Transverse colon (tissue), 4 donors: Measurements from ENCODE around the gene CCDC33.
"Not testable (repeated sequence)": the region's sequence is repeated elsewhere in the genome, so short reads cannot be mapped to it uniquely, and the experiment has no call there.

ENCODE experiments used
- EP300 ChIP-seq: sonication (generic); formaldehyde crosslinking; IDR thresholded peaks from one replicate; pipeline ENCODE4 v1.6.1; 2017; ENCODE audit warnings: antibody characterized with exemption, low read depth
- POLR2A ChIP-seq: fragments of 450-650 bp; IDR thresholded peaks from one replicate; pipeline ENCODE4 v1.6.1; 2016; ENCODE audit warnings: antibody characterized with exemption, mild to moderate bottlenecking, moderate library complexity
- POLR2AphosphoS5 ChIP-seq, 3 donors: sonication (generic); formaldehyde crosslinking; IDR thresholded peaks; one replicate each; pipeline ENCODE4 v1.6.1; 2016; ENCODE audit warnings: antibody characterized with exemption in 3 of 3
- TF ChIP-seq, protein P1 (sequence below), 5 experiments: fragments of 200-600 bp in 3 of 5; fragments of 450-650 bp in 2 of 5; sonication (generic) in 3 of 5; IDR thresholded peaks; 1 replicate in 2 of 5; 2 replicates in 3 of 5; pipeline ENCODE4 v1.5.1; 2016 to 2017; ENCODE audit warnings: antibody characterized with exemption in 5 of 5, inconsistent platforms in 3 of 5, mild to moderate bottlenecking in 2 of 5, moderate library complexity in 1 of 5

DNA sequence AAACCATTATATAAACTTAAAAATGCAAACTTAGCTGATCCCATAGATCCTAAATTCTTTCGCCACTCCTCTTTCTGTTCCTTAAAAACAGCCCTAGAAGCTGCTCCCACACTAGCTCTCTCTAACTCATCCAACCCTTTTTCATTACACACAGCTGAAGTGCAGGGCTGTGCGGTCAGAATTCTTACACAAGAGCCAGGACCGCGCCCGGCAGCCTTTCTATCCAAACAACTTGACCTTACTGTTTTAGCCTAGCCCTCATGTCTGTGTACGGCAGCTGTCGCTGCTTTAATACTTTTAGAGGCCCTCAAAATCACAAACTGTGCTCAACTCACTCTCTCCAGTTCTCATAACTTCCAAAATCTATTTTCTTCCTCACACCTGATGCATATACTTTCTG is 121.4 kb downstream of the CCDC33 start:
- TF ChIP-seq, protein P1, sequence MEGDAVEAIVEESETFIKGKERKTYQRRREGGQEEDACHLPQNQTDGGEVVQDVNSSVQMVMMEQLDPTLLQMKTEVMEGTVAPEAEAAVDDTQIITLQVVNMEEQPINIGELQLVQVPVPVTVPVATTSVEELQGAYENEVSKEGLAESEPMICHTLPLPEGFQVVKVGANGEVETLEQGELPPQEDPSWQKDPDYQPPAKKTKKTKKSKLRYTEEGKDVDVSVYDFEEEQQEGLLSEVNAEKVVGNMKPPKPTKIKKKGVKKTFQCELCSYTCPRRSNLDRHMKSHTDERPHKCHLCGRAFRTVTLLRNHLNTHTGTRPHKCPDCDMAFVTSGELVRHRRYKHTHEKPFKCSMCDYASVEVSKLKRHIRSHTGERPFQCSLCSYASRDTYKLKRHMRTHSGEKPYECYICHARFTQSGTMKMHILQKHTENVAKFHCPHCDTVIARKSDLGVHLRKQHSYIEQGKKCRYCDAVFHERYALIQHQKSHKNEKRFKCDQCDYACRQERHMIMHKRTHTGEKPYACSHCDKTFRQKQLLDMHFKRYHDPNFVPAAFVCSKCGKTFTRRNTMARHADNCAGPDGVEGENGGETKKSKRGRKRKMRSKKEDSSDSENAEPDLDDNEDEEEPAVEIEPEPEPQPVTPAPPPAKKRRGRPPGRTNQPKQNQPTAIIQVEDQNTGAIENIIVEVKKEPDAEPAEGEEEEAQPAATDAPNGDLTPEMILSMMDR (IDR thresholded peaks at IDR 0.05) = not testable (repeated sequence)
- TF ChIP-seq POLR2A; POLR2AphosphoS5 (IDR thresholded peaks at IDR 0.05); EP300: not testable (repeated sequence)
